ENCODE measurements around the gene SUZ12.
"Not testable (repeated sequence)": the region's sequence is repeated elsewhere in the genome, so short reads cannot be mapped to it uniquely, and the experiment has no call there.

GRCh38 chr17:31941916-31942315 is 5.1 kb downstream of the SUZ12 start:
- TF ChIP-seq CTCF, POLR2A (IDR thresholded peaks at IDR 0.05): not testable (repeated sequence)
